Endodermal cell (in vitro differentiated cells): Measurements from ENCODE around the gene WDR54. TPM values are rescaled to one million over a fixed set of nuclear protein-coding genes. Genes with fewer than 3 reads are reported as not detected.

Source experiments
- DNase-seq: peaks from one replicate; pipeline ENCODE4 v3.0.0-alpha.2; 2017
- H3K27ac ChIP-seq: 2 replicates; pipeline ENCODE4 v1.5.1; 2013; ENCODE audit warnings: mild to moderate bottlenecking, low read depth, low read length, moderate library complexity
- H3K27me3 ChIP-seq: 2 replicates; pipeline ENCODE4 v1.6.1; 2013; ENCODE audit warnings: mild to moderate bottlenecking, low read length, moderate library complexity; ENCODE audit not compliant: insufficient read depth, control insufficient read depth, poor library complexity, severe bottlenecking
- H3K36me3 ChIP-seq: 2 replicates; pipeline ENCODE4 v1.7.0; 2013; ENCODE audit warnings: mild to moderate bottlenecking, low read length, moderate library complexity; ENCODE audit not compliant: control insufficient read depth, insufficient read depth
- H3K4me1 ChIP-seq: one replicate; pipeline ENCODE4 v1.7.0; 2013; ENCODE audit warnings: low read length; ENCODE audit not compliant: control insufficient read depth, insufficient read depth
- H3K4me3 ChIP-seq: 2 replicates; pipeline ENCODE4 v1.5.1; 2013; ENCODE audit warnings: mild to moderate bottlenecking, low read length, moderate library complexity
- H3K9ac ChIP-seq: 2 replicates; pipeline ENCODE4 v1.6.1; 2013; ENCODE audit warnings: mild to moderate bottlenecking, low read length, moderate library complexity; ENCODE audit not compliant: poor library complexity, severe bottlenecking; ENCODE audit errors: extremely low read depth
- H3K9me3 ChIP-seq: 2 replicates; pipeline ENCODE4 v1.6.1; 2013; ENCODE audit warnings: mild to moderate bottlenecking, low read length, moderate library complexity; ENCODE audit not compliant: control insufficient read depth
- H3K27ac Mint-ChIP-seq: 2 replicates; pipeline ENCODE4 v1.8.0; 2020; ENCODE audit warnings: mixed read lengths
- H3K27me3 Mint-ChIP-seq: 2 replicates; pipeline ENCODE4 v1.8.0; 2021; ENCODE audit warnings: mild to moderate bottlenecking, mixed read lengths; ENCODE audit not compliant: insufficient read depth
- H3K36me3 Mint-ChIP-seq: 2 replicates; pipeline ENCODE4 v1.8.0; 2020; ENCODE audit warnings: low read depth, mixed read lengths
- H3K4me1 Mint-ChIP-seq: 2 replicates; pipeline ENCODE4 v1.8.0; 2020; ENCODE audit warnings: mixed read lengths
- H3K4me3 Mint-ChIP-seq: 2 replicates; pipeline ENCODE4 v1.8.0; 2020; ENCODE audit warnings: mild to moderate bottlenecking, moderate library complexity, mixed read lengths
- H3K9me3 Mint-ChIP-seq: 2 replicates; pipeline ENCODE4 v1.8.0; 2020; ENCODE audit warnings: mild to moderate bottlenecking, mixed read lengths
- CTCF ChIP-seq: fragments of 200-600 bp; sonication (generic); conservative IDR thresholded peaks from 2 replicates; pipeline ENCODE4 v1.5.0; 2021; ENCODE audit warnings: antibody characterized with exemption, mild to moderate bottlenecking
- WGBS, 2 experiments: methylation state at CpG; one replicate each; pipeline versions ENCODE4 v1.1.5 to v1.1.7; 2013; ENCODE audit warnings: missing lambda C conversion rate in 2 of 2, mixed read lengths in 1 of 2; ENCODE audit not compliant: insufficient coverage in 1 of 2, insufficient read length in 1 of 2; 5-methylcytosine and 5-hydroxymethylcytosine counted together
- total RNA-seq, 2 donors: library from RNA; stranded (reverse); fragmentation: NEBNext Ultra II Directional in 1 of 2; extraction: Animal tissue kit (Norgen Biotek cat#: 25700) in 1 of 2; gene quantifications; 2 replicates in 1 of 2; 3 replicates in 1 of 2; pipeline ENCODE4 v1.2.1, GENCODE V29; 2021

The WDR54 gene
- total RNA-seq, 2 donors from 2014 or later, result 43.1 to 69.4 TPM

DNA sequence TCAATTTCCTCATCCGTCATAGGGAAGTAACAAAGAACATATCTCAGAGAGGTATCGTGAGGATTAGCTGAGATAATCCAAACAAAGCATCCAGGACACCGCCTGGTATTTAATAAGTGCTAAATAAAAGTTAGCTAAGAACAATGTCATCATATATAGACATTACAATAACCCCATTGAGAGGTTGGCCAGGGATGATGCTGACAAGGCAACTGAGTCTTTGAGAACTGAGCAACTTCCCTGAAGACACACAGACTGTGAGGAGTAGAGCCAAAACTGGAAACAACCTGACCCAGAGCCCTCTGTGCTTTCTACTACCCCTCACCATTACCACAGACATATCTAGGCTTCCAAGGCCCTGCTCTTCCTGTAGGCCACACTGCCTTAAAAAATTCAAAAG lies 39.8 kb upstream of the WDR54 start:
- DNase-seq, result no peak
- Histone ChIP-seq H3K4me1 (peaks cover 6% of the 10 kb centered on the region), H3K9ac (no peak overlapping the region), H3K9me3 (no peaks in the 10 kb centered on the region), H3K36me3 (peaks cover 37% of the 10 kb centered on the region), H3K27ac (no peak overlapping the region), H3K27me3 (no peaks in the 10 kb centered on the region), H3K4me3 (no peak overlapping the region)
- 93% methylated on average over 3 of the region's 3 CpGs; no CpG with 5 or more reads in 1 of the 2 experiments for WGBS, 2 experiments
- Mint-ChIP-seq H3K4me3 (no peak overlapping the region), H3K27me3 (no peaks in the 10 kb centered on the region), H3K36me3 (peaks cover 18% of the 10 kb centered on the region), H3K4me1 (peaks cover 32% of the 10 kb centered on the region), H3K27ac (no peak overlapping the region), H3K9me3 (no peaks in the 10 kb centered on the region)
- no peak for TF ChIP-seq CTCF

- Mint-ChIP-seq H3K36me3 (peaks cover 9% of the 10 kb centered on the region), H3K27ac (no peak overlapping the region), H3K4me3 (no peak overlapping the region), H3K9me3 (no peaks in the 10 kb centered on the region), H3K4me1 (peaks cover 30% of the 10 kb centered on the region), H3K27me3 (no peaks in the 10 kb centered on the region)
- Histone ChIP-seq H3K27me3 (no peaks in the 10 kb centered on the region), H3K9ac (no peak overlapping the region), H3K36me3 (peaks cover 25% of the 10 kb centered on the region), H3K27ac (no peak overlapping the region), H3K4me3 (no peak overlapping the region), H3K4me1 (peaks cover 6% of the 10 kb centered on the region), H3K9me3 (no peaks in the 10 kb centered on the region)
- WGBS, 2 experiments, result 97% methylated on average over 1 of the region's 1 CpG; no CpG with 5 or more reads in 1 of the 2 experiments
- DNase-seq, result no peak
- TF ChIP-seq CTCF, result no peak
Observed at GRCh38 chr2:74383254-74383653, 38.3 kb upstream of the WDR54 start.

DNA sequence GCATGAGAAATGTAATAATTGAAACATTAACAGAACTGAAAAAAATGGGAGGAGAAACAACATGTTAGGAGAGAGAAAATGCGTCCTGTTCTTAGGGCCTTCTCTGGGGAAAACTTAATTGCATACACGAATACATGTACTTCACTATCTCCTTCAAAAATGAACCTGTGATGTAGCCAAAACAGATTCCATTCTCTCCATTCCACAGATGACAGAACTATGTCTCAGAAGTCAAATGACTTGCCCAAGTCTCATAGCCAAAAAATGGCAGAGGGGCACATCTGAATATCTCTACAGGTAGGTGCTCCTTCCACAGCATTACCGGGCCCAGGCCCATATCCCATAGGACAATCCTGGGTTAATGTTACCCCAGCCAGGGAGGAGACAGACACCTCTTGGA lies 37.5 kb upstream of the WDR54 start:
- no peak for DNase-seq
- H3K27me3 ChIP-seq, result no peaks in the 10 kb centered on the region
- 94 to 100% methylated on average over 1 to 3 of the region's 3 CpGs for WGBS, 2 experiments
- Mint-ChIP-seq H3K27me3 (no peaks in the 10 kb centered on the region), H3K9me3 (no peaks in the 10 kb centered on the region), H3K4me3 (no peak overlapping the region), H3K4me1 (peaks cover 23% of the 10 kb centered on the region), H3K27ac (no peak overlapping the region), H3K36me3 (peaks cover 9% of the 10 kb centered on the region)
- peaks cover 6% of the 10 kb centered on the region for H3K4me1 ChIP-seq
- H3K9ac ChIP-seq, result no peak overlapping the region
- no peaks in the 10 kb centered on the region for H3K9me3 ChIP-seq
- no peak overlapping the region for H3K27ac ChIP-seq
- TF ChIP-seq CTCF, result no peak
- H3K4me3 ChIP-seq, result no peak overlapping the region
- peaks cover 28% of the 10 kb centered on the region for H3K36me3 ChIP-seq
